SK-N-MC (cell line): ENCODE results near the gene SOS2.

Source experiments
- DNase-seq: peaks from one replicate; pipeline ENCODE4 v3.0.0-alpha.2; 2011; ENCODE audit warnings: low read depth, low spot score
- H3K27ac ChIP-seq: fragments of 200-600 bp; sonication (generic); 2 replicates; pipeline ENCODE4 v1.5.1; 2016; ENCODE audit warnings: mixed run types
- H3K36me3 ChIP-seq: fragments of 200-600 bp; sonication (generic); 2 replicates; pipeline ENCODE4 v1.6.1; 2017; ENCODE audit warnings: antibody characterized with exemption, low read length, mixed read lengths; ENCODE audit not compliant: insufficient read depth
- H3K4me3 ChIP-seq: fragments of 200-600 bp; sonication (generic); 2 replicates; pipeline ENCODE4 v1.5.1; 2016
- H3K9ac ChIP-seq: fragments of 200-600 bp; sonication (generic); 2 replicates; pipeline ENCODE4 v1.8.0; 2017; ENCODE audit warnings: mixed run types, mixed read lengths; ENCODE audit not compliant: insufficient read length
- H3K9me3 ChIP-seq: fragments of 200-600 bp; sonication (generic); 2 replicates; pipeline ENCODE4 v1.6.1; 2017; ENCODE audit warnings: low read depth, mild to moderate bottlenecking, antibody characterized with exemption, low read length, moderate library complexity, mixed read lengths
- EZH2 ChIP-seq: fragments of 200-600 bp; sonication (generic); IDR thresholded peaks from one replicate; pipeline ENCODE4 v1.6.1; 2017; ENCODE audit warnings: antibody characterized with exemption
- FOXP2 ChIP-seq: optimal IDR thresholded peaks from 2 replicates; pipeline ENCODE3; 2011; ENCODE audit warnings: mild to moderate bottlenecking, moderate library complexity; ENCODE audit not compliant: insufficient read depth; ENCODE audit errors: extremely low read length, control extremely low read depth
- POLR2AphosphoS5 ChIP-seq: IDR thresholded peaks from 2 replicates; pipeline ENCODE4 v1.6.1; 2012; ENCODE audit warnings: mild to moderate bottlenecking, low read depth, low read length, borderline replicate concordance

Gene SOS2

GRCh38 chr14:50231475-50232275 lies at the start of gene SOS2:
TSS of gene SOS2 (minus strand) at chr14:50231578. CDS start at chr14:50231283, 295 bp downstream.
- Histone ChIP-seq H3K9ac (peak within 1 kb of the TSS; percentile 85), H3K4me3 (peak within 1 kb of the TSS; percentile 90), H3K9me3 (no peaks in the 10 kb centered on the region; the same call in 1 of the 2 replicates), H3K36me3 (peaks cover 9% of the 10 kb centered on the region), H3K27ac (peak within 1 kb of the TSS; percentile 92)
- peak; percentile 90 for TF ChIP-seq POLR2AphosphoS5
- no peak for TF ChIP-seq EZH2
- peak; percentile 28 for DNase-seq

DNA sequence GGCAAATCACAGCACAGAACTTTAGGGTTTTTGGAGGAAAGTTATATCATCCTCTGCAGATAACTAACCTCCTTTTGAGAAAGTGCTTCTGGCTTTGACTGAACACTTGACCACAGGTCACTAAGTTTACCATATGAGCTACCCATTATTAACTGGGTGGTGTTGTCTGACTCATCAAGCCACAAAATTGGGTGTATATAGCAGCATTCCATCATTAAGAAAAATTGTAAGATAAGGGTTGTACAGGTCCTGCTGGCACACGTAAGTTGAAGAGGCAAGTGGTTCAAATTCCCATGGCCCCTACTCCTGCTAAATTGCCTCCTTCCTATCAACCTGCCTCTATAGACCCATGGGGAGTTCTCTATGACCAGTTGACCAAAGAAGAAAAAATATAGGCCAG lies 41.1 kb upstream of the SOS2 start:
- Histone ChIP-seq H3K27ac (no peak overlapping the region), H3K36me3 (peaks cover 7% of the 10 kb centered on the region), H3K9me3 (no peaks in the 10 kb centered on the region), H3K9ac (no peak overlapping the region), H3K4me3 (no peak overlapping the region)
- no peak for DNase-seq
- TF ChIP-seq EZH2 = no peak
- TF ChIP-seq FOXP2 = no peak
- TF ChIP-seq POLR2AphosphoS5 = no peak

- Histone ChIP-seq H3K27ac (no peak overlapping the region), H3K4me3 (no peak overlapping the region), H3K9ac (no peak overlapping the region), H3K9me3 (no peaks in the 10 kb centered on the region), H3K36me3 (peaks cover 7% of the 10 kb centered on the region)
- TF ChIP-seq FOXP2 = no peak
- TF ChIP-seq EZH2 = no peak
- no peak for TF ChIP-seq POLR2AphosphoS5
- DNase-seq = no peak
Measured at GRCh38 chr14:50270932-50271331, 39.6 kb upstream of the SOS2 start.

DNA sequence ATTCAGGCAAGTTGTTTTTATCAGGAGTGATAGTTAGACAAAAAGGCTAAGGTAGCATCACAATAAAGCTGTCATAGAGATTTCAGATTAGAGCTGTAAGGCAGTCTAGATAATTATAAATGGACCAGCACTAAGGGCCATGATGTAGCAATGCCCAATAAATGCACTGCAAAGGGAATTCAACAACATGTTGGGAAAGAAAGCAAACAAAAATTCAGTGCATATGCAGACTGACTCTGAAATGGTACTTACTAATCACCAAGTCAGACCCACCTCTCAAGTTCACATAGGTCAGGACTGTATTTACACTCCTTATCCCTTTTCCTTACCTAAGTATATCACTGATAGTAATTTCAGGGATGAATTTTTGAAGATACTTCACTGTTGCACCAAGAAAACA lies 33.7 kb upstream of the SOS2 start:
- H3K36me3 ChIP-seq = no peaks in the 10 kb centered on the region
- no peak for TF ChIP-seq FOXP2
- TF ChIP-seq POLR2AphosphoS5 = no peak
- no peak for TF ChIP-seq EZH2
- no peak for DNase-seq
- no peak overlapping the region for H3K9ac ChIP-seq
- H3K4me3 ChIP-seq = no peak overlapping the region
- no peaks in the 10 kb centered on the region for H3K9me3 ChIP-seq
- H3K27ac ChIP-seq = no peak overlapping the region

GRCh38 chr14:50263321-50263720 lies 31.9 kb upstream of the SOS2 start:
- no peak for DNase-seq
- H3K27ac ChIP-seq = no peak overlapping the region
- TF ChIP-seq POLR2AphosphoS5 (no peak), FOXP2 (no peak), EZH2 (no peak)

DNA sequence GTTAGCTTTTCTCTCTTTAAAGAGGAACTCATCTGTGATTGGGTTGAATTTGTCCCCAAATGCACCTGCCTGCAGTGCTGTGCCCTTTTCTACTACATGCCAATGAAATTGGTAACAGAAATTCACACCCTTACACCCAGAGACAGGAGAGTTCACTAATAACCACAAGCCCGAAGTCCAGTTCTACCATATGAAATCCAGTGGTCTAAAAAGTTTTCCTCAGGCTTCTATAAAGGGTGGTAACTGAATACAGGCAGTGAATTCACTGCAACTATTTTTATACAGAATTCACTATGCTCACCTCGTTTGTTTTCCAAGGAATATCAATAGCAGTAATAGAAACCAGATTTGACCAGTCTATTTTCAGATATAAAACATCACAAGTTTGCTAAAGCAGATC lies 31.5 kb upstream of the SOS2 start:
- DNase-seq = no peak
- H3K9me3 ChIP-seq = no peaks in the 10 kb centered on the region
- H3K9ac ChIP-seq = no peak overlapping the region
- no peak overlapping the region for H3K27ac ChIP-seq
- TF ChIP-seq EZH2 (no peak), POLR2AphosphoS5 (no peak), FOXP2 (no peak)
- H3K4me3 ChIP-seq = no peak overlapping the region
- H3K36me3 ChIP-seq = no peaks in the 10 kb centered on the region

More at GRCh38 chr14:50263321-50263720, 31.9 kb upstream of the SOS2 start:
- H3K4me3 ChIP-seq = no peak overlapping the region
- H3K9me3 ChIP-seq = no peaks in the 10 kb centered on the region
- H3K9ac ChIP-seq = no peak overlapping the region
- no peaks in the 10 kb centered on the region for H3K36me3 ChIP-seq

DNA sequence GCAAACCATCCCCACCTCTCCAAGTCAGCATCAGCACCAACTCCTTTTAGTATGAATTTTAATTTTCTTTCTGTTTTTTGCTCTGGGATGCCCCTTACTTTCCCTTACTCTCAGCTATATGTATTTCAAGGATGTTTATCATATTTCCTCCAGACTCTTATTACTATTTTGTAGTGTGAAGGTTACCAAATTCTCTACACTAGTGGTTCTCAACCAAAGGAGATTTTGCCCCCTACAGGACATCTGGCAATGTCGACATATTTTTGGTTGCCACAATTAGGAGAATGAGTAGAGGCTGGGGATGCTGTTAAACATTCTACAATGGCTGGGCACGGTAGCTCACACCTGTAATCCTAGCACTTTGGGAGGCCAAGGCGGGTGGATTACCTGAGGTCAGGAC lies 29.1 kb upstream of the SOS2 start:
- TF ChIP-seq FOXP2 = no peak
- no peak for TF ChIP-seq POLR2AphosphoS5
- no peak for TF ChIP-seq EZH2
- no peaks in the 10 kb centered on the region for H3K36me3 ChIP-seq
- H3K9ac ChIP-seq = no peak overlapping the region
- H3K27ac ChIP-seq = no peak overlapping the region; the same call in 1 of the 2 replicates
- H3K9me3 ChIP-seq = no peaks in the 10 kb centered on the region
- DNase-seq = no peak
- H3K4me3 ChIP-seq = no peak overlapping the region

GRCh38 chr14:50260072-50260471 lies 28.7 kb upstream of the SOS2 start:
- TF ChIP-seq FOXP2 (no peak), EZH2 (no peak), POLR2AphosphoS5 (no peak)
- Histone ChIP-seq H3K36me3 (no peaks in the 10 kb centered on the region), H3K27ac (no peak overlapping the region; the same call in 1 of the 2 replicates), H3K9ac (no peak overlapping the region), H3K4me3 (no peak overlapping the region), H3K9me3 (no peaks in the 10 kb centered on the region)
- DNase-seq = no peak
